Activated CD8-positive, alpha-beta T cell treated with anti-CD3 and anti-CD28 coated beads, Interleukin-2, amount 10 ng/mL, durations not matched to agents 7 days and 5 days (primary cell): ENCODE results near the gene CPNE6. TPM values are rescaled to one million over a fixed set of nuclear protein-coding genes. Genes with fewer than 3 reads are reported as not detected.

Experiments
- ATAC-seq: fragments of 150-1000 bp; cut with Tn5 transposase; one replicate; pipeline ENCODE4 v1.10.0; 2021; ENCODE audit warnings: moderate library complexity
- CTCF ChIA-PET: fragments of 350-600 bp; sonication (Branson Sonifier 250); formaldehyde crosslinking; loops from one replicate; lab custom pipeline; 2021; ENCODE audit warnings: antibody characterized with exemption; lab: Charles Lee
- POLR2A ChIA-PET: fragments of 350-600 bp; sonication (Branson Sonifier 250); formaldehyde crosslinking; loops from one replicate; lab custom pipeline; 2021; ENCODE audit warnings: antibody characterized with exemption; lab: Charles Lee
- DNase-seq: peaks from one replicate; pipeline ENCODE4 v3.0.0-alpha.2; 2020
- H3K27ac Mint-ChIP-seq: one replicate; pipeline ENCODE4 v1.8.0; 2021; ENCODE audit warnings: mild to moderate bottlenecking, mixed read lengths
- H3K27me3 Mint-ChIP-seq: one replicate; pipeline ENCODE4 v1.8.0; 2021; ENCODE audit warnings: low read depth, mixed read lengths
- H3K36me3 Mint-ChIP-seq: one replicate; pipeline ENCODE4 v1.8.0; 2021; ENCODE audit warnings: low read depth, mixed read lengths
- H3K4me1 Mint-ChIP-seq: one replicate; pipeline ENCODE4 v1.8.0; 2021; ENCODE audit warnings: low read depth, mixed read lengths
- H3K4me3 Mint-ChIP-seq: one replicate; pipeline ENCODE4 v1.8.0; 2021; ENCODE audit warnings: mild to moderate bottlenecking, mixed read lengths
- H3K9me3 Mint-ChIP-seq: one replicate; pipeline ENCODE4 v1.8.0; 2022; ENCODE audit warnings: mixed read lengths; ENCODE audit not compliant: insufficient read depth
- total RNA-seq, 2 experiments: library from RNA; stranded (reverse); gene quantifications; one replicate each; pipeline ENCODE4 v1.2.3, GENCODE V29; 2021

Gene CPNE6
- total RNA-seq, 2 experiments from 2014 or later, result 0.10 TPM; not detected in 1

DNA sequence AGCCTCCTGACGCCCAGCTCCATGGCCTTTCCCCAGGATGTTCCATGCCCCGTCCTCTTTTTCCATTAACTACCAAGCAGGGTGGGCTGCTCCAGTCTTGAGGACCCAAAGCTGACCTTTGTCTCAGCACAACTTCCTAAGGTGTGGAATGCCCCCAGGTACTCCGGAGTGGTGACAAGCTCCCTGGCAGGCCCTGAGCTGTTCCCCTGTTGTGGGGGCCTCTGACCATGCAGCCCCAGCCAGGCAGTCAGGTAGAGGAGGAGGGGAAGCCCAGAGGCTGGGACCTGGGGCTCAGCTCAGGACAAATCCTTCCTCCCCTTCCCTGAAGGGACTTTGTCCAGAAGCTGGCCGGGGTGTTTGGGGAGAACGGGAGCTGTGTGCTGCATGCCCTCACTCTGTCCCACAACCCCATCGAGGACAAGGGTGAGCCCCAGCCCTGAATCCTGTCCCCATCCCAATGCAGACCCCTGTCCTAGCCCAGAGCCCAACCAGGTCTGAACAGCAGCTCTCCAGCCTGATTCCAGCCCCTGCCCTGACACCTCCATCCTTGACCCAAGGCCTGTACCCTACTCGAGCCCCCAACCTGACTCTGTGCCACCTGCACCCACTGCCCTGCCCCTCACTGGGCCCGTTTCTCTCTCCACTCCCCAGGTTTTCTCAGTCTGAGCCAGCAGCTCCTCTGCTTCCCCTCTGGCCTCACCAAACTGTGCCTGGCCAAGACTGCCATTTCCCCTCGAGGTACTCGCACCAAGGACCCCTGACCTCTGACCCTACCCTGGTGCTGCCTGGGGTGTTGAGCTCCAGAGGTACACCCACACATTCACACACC, 15.2 kb upstream of the CPNE6 start:
- POLR2A ChIA-PET, result interaction anchor here (0.8 to 3.5 kb wide), 3 partner anchors 31 to 58 kb away, joined by 4 to 30 read pairs (median 12); partner anchors contain the start of genes DCAF11, NRL and PCK2
- Mint-ChIP-seq H3K4me1 (peaks cover 24% of the 10 kb centered on the region), H3K4me3 (no peak overlapping the region)

GRCh38 chr14:24056800-24057184, 14.6 kb upstream of the CPNE6 start:
- H3K4me3 Mint-ChIP-seq, result no peak overlapping the region
- H3K27ac Mint-ChIP-seq, result peak overlapping the region; percentile 43
- peaks cover 14% of the 10 kb centered on the region for H3K27me3 Mint-ChIP-seq
- H3K9me3 Mint-ChIP-seq, result no peaks in the 10 kb centered on the region
- no peak for DNase-seq
- ATAC-seq, result no peak
- CTCF ChIA-PET, result interaction anchor here (0.9 to 4.8 kb wide), 10 partner anchors 10 to 194 kb away, joined by 3 to 213 read pairs (median 13); partner anchors contain the start of genes EMC9, IRF9, PCK2 and PSME1
- no peaks in the 10 kb centered on the region for H3K36me3 Mint-ChIP-seq
- POLR2A ChIA-PET, result interaction anchor here (0.8 to 3.5 kb wide), 5 partner anchors 18 to 57 kb away, joined by 4 to 30 read pairs (median 12); partner anchors contain the start of genes DCAF11, NRL and PCK2
- H3K4me1 Mint-ChIP-seq, result peaks cover 20% of the 10 kb centered on the region

More for the DNA sequence above, 15.2 kb upstream of the CPNE6 start:
- Mint-ChIP-seq H3K36me3 (no peaks in the 10 kb centered on the region), H3K27me3 (peaks cover 16% of the 10 kb centered on the region), H3K9me3 (no peaks in the 10 kb centered on the region), H3K27ac (no peak overlapping the region)
- DNase-seq, result no peak
- CTCF ChIA-PET, result interaction anchor here (1.1 to 4.8 kb wide), 7 partner anchors 11 to 215 kb away, joined by 3 to 213 read pairs (median 50); partner anchors contain the start of genes IRF9, PCK2 and RABGGTA
- ATAC-seq, result no peak

DNA sequence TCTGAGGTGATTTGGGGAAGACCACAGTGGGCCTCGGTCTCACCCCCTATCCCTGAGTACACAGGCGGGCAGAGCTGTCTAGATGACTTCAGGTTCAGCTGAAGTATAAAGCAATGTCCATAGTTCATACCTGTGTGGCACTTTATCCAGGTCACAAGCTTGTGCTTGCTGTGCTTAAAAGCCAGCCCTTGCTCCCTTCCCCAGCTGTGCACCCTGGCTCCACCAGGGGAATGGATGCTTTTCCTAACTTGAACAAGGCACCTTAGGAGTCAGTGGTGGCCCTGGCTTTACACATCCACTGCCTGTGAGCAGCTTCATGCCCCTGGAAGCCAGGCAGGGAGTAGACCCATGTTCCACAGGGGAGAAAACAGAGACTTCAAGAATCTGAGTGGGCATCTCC, 14.1 kb upstream of the CPNE6 start:
- DNase-seq (no peak), ATAC-seq (no peak)
- H3K9me3 Mint-ChIP-seq, result no peaks in the 10 kb centered on the region
- peak overlapping the region; percentile 43 for H3K27ac Mint-ChIP-seq
- ChIA-PET CTCF (interaction anchor here (0.9 to 4.8 kb wide), 21 partner anchors 10 to 193 kb away, joined by 3 to 213 read pairs (median 6); partner anchors contain the start of genes CPNE6, EMC9, IRF9 and PCK2), POLR2A (interaction anchor here (0.5 to 3.5 kb wide), 9 partner anchors 17 to 186 kb away, joined by 3 to 30 read pairs (median 5); partner anchors contain the start of genes CHMP4A, DCAF11, IRF9 and NRL)
- H3K4me1 Mint-ChIP-seq, result peaks cover 20% of the 10 kb centered on the region
- no peak overlapping the region for H3K4me3 Mint-ChIP-seq
- peaks cover 14% of the 10 kb centered on the region for H3K27me3 Mint-ChIP-seq
- H3K36me3 Mint-ChIP-seq, result no peaks in the 10 kb centered on the region

DNA sequence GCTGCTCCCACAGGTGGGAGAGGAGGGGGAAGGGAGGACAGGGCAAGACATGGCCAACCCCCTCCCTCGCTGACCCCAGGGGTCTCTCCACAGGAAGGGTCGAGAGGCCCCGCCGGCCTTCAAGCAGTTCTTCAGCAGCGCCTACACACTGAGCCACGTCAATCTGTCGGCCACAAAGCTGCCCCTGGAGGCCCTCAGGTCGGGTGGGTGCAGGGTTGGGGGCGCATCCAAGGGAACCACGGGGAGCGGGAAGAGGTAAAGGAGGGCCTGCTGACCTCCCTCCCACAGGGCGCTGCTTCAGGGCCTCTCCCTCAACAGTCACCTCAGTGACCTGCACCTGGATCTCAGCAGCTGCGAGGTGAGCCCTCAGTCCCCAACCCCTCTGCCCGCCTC, 13.5 kb upstream of the CPNE6 start:
- H3K4me3 Mint-ChIP-seq, result no peak overlapping the region
- H3K9me3 Mint-ChIP-seq, result no peaks in the 10 kb centered on the region
- ChIA-PET POLR2A (interaction anchor here (0.5 to 3.5 kb wide), 13 partner anchors 17 to 185 kb away, joined by 3 to 30 read pairs (median 5); partner anchors contain the start of genes CHMP4A, DCAF11, IRF9 and NRL), CTCF (interaction anchor here (0.6 to 4.8 kb wide), 37 partner anchors 9 to 373 kb away, joined by 3 to 213 read pairs (median 5); partner anchors contain the start of genes CIDEB, CPNE6, DCAF11 and DHRS4L2)
- H3K27me3 Mint-ChIP-seq, result peaks cover 10% of the 10 kb centered on the region
- ATAC-seq, result peak; percentile 21
- peak overlapping the region; percentile 72 for H3K27ac Mint-ChIP-seq
- no peaks in the 10 kb centered on the region for H3K36me3 Mint-ChIP-seq
- peaks cover 15% of the 10 kb centered on the region for H3K4me1 Mint-ChIP-seq
- no peak for DNase-seq

DNA sequence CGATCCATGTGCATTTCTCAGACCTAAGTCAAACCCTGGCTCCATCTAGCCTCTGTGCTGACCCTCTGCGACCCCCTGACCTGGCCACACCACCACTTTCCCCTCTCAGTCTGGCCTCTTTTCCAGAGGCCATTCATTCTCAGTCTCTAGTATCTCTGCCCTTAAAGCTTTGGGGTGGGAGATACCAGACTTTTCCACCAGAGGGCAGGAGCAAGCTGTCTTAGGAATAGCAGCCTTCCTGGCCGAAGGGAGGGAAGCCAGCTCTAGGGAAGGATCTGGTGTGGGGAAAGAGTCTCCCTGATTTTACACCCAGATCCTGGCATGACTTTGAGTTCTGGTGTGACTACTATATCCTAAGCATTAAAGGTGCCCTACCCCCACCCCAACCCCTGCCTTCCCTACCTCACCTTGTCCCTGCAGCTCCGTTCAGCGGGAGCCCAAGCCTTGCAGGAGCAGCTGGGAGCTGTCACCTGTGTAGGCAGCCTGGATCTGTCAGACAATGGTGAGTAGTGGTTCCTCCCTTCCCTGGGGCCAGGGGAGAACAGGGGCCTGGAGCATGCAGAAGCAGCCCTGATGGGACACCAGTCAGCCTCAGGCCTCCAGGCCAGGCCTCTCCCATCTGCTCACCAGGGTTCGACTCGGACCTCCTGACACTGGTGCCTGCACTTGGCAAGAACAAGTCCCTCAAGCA, 13.0 kb upstream of the CPNE6 start:
- Mint-ChIP-seq H3K27ac (peak overlapping the region; percentile 72), H3K27me3 (peaks cover 5% of the 10 kb centered on the region), H3K36me3 (no peaks in the 10 kb centered on the region), H3K9me3 (no peaks in the 10 kb centered on the region), H3K4me1 (peaks cover 10% of the 10 kb centered on the region), H3K4me3 (no peak overlapping the region)
- ATAC-seq (peak; percentile 75), DNase-seq (peak; percentile 81)
- CTCF ChIA-PET, result interaction anchor here (0.6 to 4.8 kb wide), 37 partner anchors 8 to 373 kb away, joined by 3 to 213 read pairs (median 5); partner anchors contain the start of genes CIDEB, CPNE6, DCAF11 and DHRS4L2
- POLR2A ChIA-PET, result interaction anchor here (0.7 to 3.5 kb wide), 12 partner anchors 16 to 185 kb away, joined by 3 to 30 read pairs (median 4); partner anchors contain the start of genes CHMP4A, IRF9, PCK2 and PSME1

DNA sequence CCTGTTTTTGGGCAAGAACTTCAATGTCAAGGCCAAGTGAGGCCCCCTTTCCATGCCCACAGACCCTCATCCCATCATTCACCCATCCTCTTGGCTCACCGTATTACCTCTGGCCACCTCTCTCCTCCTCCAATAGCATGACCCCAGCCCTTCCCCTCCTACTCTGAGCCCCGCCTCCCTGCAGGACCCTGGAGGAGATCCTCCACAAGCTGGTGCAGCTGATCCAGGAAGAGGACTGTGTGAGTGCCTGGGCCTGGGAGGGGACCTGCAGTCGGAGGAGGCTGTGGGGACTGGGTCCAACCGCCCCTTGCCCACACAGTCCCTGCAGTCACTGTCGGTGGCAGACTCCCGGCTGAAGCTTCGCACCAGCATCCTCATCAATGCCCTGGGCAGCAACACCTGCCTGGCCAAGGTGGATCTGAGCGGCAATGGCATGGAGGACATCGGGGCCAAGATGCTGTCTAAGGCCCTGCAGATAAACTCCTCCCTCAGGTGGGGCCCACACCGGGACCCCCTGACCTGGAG, 12.3 kb upstream of the CPNE6 start:
- ATAC-seq, result no peak
- H3K27me3 Mint-ChIP-seq, result peaks cover 2% of the 10 kb centered on the region
- CTCF ChIA-PET, result interaction anchor here (0.9 to 4.8 kb wide), 30 partner anchors 8 to 372 kb away, joined by 3 to 213 read pairs (median 6); partner anchors contain the start of genes CIDEB, CPNE6, DCAF11 and IRF9
- no peak overlapping the region for H3K27ac Mint-ChIP-seq
- H3K9me3 Mint-ChIP-seq, result no peaks in the 10 kb centered on the region
- no peak overlapping the region for H3K4me3 Mint-ChIP-seq
- POLR2A ChIA-PET, result interaction anchor here (0.8 to 3.5 kb wide), 8 partner anchors 16 to 184 kb away, joined by 3 to 30 read pairs (median 5); partner anchors contain the start of genes CHMP4A, IRF9 and PCK2
- peaks cover 5% of the 10 kb centered on the region for H3K4me1 Mint-ChIP-seq
- no peaks in the 10 kb centered on the region for H3K36me3 Mint-ChIP-seq
- DNase-seq, result no peak

GRCh38 chr14:24059841-24060388, 11.4 kb upstream of the CPNE6 start:
- no peak overlapping the region for H3K27ac Mint-ChIP-seq
- H3K4me3 Mint-ChIP-seq, result no peak overlapping the region
- peaks cover 5% of the 10 kb centered on the region for H3K4me1 Mint-ChIP-seq
- ChIA-PET CTCF (interaction anchor here (2.8 to 4.5 kb wide), 4 partner anchors 26 to 48 kb away, joined by 18 to 213 read pairs (median 30); partner anchors contain the start of gene PCK2), POLR2A (interaction anchor here (0.8 kb wide), 1 partner anchor 15 kb away, joined by 3 read pairs; no protein-coding TSS in a partner anchor)
- DNase-seq (no peak), ATAC-seq (no peak)
- no peaks in the 10 kb centered on the region for H3K36me3 Mint-ChIP-seq
- H3K27me3 Mint-ChIP-seq, result peaks cover 2% of the 10 kb centered on the region
- H3K9me3 Mint-ChIP-seq, result no peaks in the 10 kb centered on the region

- Mint-ChIP-seq H3K4me3 (no peak overlapping the region), H3K36me3 (no peaks in the 10 kb centered on the region), H3K9me3 (no peaks in the 10 kb centered on the region), H3K27ac (no peak overlapping the region), H3K27me3 (peaks cover 2% of the 10 kb centered on the region), H3K4me1 (peaks cover 5% of the 10 kb centered on the region)
- ChIA-PET CTCF (interaction anchor here (0.9 to 3.4 kb wide), 5 partner anchors 21 to 101 kb away, joined by 4 to 38 read pairs (median 6); partner anchors contain the start of gene IRF9), POLR2A (interaction anchor here (1.9 kb wide), 1 partner anchor 54 kb away, joined by 6 read pairs; the partner anchor contains the start of genes DCAF11 and NRL)
- DNase-seq, result no peak
- no peak for ATAC-seq
Measured at GRCh38 chr14:24060443-24060842, 10.9 kb upstream of the CPNE6 start.

DNA sequence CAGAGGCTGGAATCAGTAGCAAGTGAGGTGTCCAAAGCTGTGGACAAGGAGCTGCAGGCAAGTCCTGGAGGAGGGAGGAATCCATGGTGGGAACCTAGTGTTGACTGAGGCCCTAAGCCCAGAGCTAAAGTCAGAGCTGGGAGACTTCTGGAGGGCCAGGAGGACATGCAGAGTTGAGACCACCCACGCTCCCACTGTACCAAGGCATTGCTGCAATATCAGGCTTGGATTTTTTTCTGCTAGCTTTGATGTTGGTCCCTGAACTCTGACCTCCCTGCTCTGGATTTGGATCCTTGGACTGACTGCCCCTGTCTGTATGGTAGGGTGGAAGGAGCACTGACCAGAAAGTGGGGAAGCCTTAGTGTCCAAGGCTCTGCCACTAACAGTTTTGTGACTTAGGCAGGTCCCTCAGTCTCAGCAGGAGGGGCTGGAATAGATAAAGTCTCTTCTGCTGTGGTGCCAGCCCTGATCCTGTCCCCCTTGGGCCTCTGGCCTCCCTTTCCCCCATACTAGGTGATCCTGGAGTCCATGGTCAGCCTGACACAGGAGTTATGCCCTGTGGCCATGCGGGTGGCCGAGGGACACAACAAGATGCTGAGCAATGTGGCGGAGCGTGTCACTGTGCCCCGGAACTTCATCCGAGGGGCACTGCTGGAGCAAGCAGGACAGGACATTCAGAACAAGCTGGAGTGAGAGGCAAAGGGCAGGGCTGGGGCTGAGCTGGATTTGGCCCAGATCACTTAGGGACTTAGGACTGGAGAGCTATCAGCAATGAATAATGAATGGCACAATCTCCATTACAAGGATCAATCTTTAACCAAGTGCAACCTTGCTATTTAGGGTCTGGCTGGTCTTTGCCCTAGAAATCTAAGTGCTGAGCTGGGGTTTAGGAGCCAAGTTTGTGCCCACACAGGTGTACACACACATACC, 10.1 kb upstream of the CPNE6 start:
- Mint-ChIP-seq H3K27ac (no peak overlapping the region), H3K4me3 (no peak overlapping the region), H3K4me1 (peaks cover 5% of the 10 kb centered on the region), H3K27me3 (peaks cover 2% of the 10 kb centered on the region), H3K36me3 (no peaks in the 10 kb centered on the region), H3K9me3 (no peaks in the 10 kb centered on the region)
- ChIA-PET POLR2A (interaction anchor here (1.2 to 1.9 kb wide), 3 partner anchors 20 to 53 kb away, joined by 4 to 7 read pairs (median 6); partner anchors contain the start of genes DCAF11, NRL and PCK2), CTCF (interaction anchor here (0.6 to 3.4 kb wide), 8 partner anchors 9 to 100 kb away, joined by 3 to 38 read pairs (median 4); partner anchors contain the start of genes CPNE6 and IRF9)
- no peak for DNase-seq
- no peak for ATAC-seq
